Ectodermal cell (in vitro differentiated cells): ENCODE measurements around the gene TSR3.

ENCODE experiments used
- H3K27ac ChIP-seq: 2 replicates; pipeline ENCODE4 v1.7.0; 2013; ENCODE audit warnings: mild to moderate bottlenecking, low read depth, low read length; ENCODE audit not compliant: insufficient read depth, poor library complexity, severe bottlenecking
- H3K27me3 ChIP-seq: 2 replicates; pipeline ENCODE4 v1.7.0; 2013; ENCODE audit warnings: mild to moderate bottlenecking, low read length; ENCODE audit not compliant: insufficient read depth, control insufficient read depth, poor library complexity, severe bottlenecking
- H3K36me3 ChIP-seq: one replicate; pipeline ENCODE4 v1.7.0; 2013; ENCODE audit warnings: low read length; ENCODE audit not compliant: control insufficient read depth, insufficient read depth
- H3K4me1 ChIP-seq: one replicate; pipeline ENCODE4 v1.7.0; 2013; ENCODE audit warnings: low read length; ENCODE audit not compliant: control insufficient read depth, insufficient read depth
- H3K4me3 ChIP-seq: 2 replicates; pipeline ENCODE4 v1.7.0; 2013; ENCODE audit warnings: low read depth, low read length, control low read depth; ENCODE audit not compliant: insufficient read depth
- H3K9me3 ChIP-seq: 2 replicates; pipeline ENCODE4 v1.7.0; 2013; ENCODE audit warnings: mild to moderate bottlenecking, low read length, moderate library complexity; ENCODE audit not compliant: control insufficient read depth
- WGBS, 2 experiments: methylation state at CpG; one replicate each; pipeline ENCODE4 v1.1.7; 2013; ENCODE audit warnings: missing lambda C conversion rate in 2 of 2; 5-methylcytosine and 5-hydroxymethylcytosine counted together

Gene TSR3

GRCh38 chr16:1378087-1378803 is 26.6 kb upstream of the TSR3 start:
- peak overlapping the region; percentile 67 for H3K4me3 ChIP-seq
- H3K27me3 ChIP-seq = peaks cover 14% of the 10 kb centered on the region
- no peak overlapping the region for H3K27ac ChIP-seq
- H3K9me3 ChIP-seq = no peaks in the 10 kb centered on the region
- peaks cover 14% of the 10 kb centered on the region for H3K4me1 ChIP-seq
- H3K36me3 ChIP-seq = no peaks in the 10 kb centered on the region
- 70 to 72% methylated on average over 25 of the region's 25 CpGs for WGBS, 2 experiments

DNA sequence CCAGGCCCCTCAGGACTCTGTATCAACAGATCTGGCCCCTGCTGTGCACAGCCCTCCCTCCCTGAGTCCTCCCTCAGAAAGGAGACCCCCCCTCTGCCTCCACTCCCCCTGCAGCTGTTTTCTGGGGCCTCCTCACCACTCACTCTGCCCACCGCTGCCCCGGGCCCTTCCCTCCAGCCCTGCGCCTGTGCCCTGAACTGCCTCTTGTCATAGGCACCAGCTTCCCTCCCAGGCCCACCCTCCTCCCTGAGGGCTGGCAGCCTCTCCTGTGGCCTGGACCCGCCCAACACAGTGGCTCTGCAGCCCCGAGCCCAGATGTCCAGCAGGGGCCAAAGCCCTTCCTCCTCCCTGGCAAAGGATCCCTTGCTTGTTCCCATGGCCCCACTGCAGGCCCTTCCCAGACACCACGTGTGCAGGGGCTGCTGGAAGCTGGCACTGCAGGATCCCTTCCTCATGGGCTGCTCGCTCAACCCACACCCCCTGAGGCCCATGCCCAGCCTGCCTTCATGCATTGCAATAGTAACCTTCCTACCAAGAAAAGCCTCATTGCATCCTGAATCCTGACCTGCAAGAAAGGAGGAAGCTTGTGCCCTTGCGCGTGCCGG is 25.8 kb upstream of the TSR3 start:
- H3K27me3 ChIP-seq = peaks cover 14% of the 10 kb centered on the region
- no peak overlapping the region for H3K4me3 ChIP-seq
- no peak overlapping the region for H3K27ac ChIP-seq
- peaks cover 14% of the 10 kb centered on the region for H3K4me1 ChIP-seq
- no peaks in the 10 kb centered on the region for H3K9me3 ChIP-seq
- 86 to 87% methylated on average over 10 of the region's 10 CpGs for WGBS, 2 experiments
- H3K36me3 ChIP-seq = no peaks in the 10 kb centered on the region

GRCh38 chr16:1375741-1376410 is 24.2 kb upstream of the TSR3 start:
- Histone ChIP-seq H3K36me3 (no peaks in the 10 kb centered on the region), H3K27ac (no peak overlapping the region), H3K4me1 (peaks cover 14% of the 10 kb centered on the region), H3K9me3 (no peaks in the 10 kb centered on the region), H3K4me3 (no peak overlapping the region), H3K27me3 (peaks cover 14% of the 10 kb centered on the region)
- WGBS, 2 experiments = 92 to 95% methylated on average over 19 of the region's 19 CpGs

DNA sequence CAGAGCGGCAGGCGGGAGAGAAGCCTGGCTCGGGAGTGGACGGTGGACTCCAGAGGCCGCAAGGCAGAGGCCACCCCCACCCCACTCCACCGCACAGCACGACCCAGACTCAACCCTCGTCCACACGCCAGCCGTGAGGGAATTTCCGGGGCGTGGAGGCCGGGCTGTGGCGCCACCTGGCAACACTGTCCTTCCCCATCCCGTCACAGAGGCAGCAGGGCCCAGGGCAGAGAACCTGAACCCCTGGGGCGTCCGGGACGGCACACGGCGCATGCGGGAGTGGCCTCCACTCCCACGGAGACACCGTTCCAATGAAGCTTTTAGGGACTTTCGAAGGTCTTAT is 23.6 kb upstream of the TSR3 start:
- H3K27me3 ChIP-seq = peaks cover 14% of the 10 kb centered on the region
- no peaks in the 10 kb centered on the region for H3K36me3 ChIP-seq
- 94% methylated on average over 24 of the region's 24 CpGs for WGBS, 2 experiments
- peaks cover 14% of the 10 kb centered on the region for H3K4me1 ChIP-seq
- H3K4me3 ChIP-seq = no peak overlapping the region
- H3K27ac ChIP-seq = no peak overlapping the region
- H3K9me3 ChIP-seq = no peaks in the 10 kb centered on the region

GRCh38 chr16:1374418-1375297 is 23.0 kb upstream of the TSR3 start:
- Histone ChIP-seq H3K36me3 (no peaks in the 10 kb centered on the region), H3K27me3 (peaks cover 14% of the 10 kb centered on the region), H3K27ac (no peak overlapping the region), H3K9me3 (no peaks in the 10 kb centered on the region), H3K4me1 (peaks cover 14% of the 10 kb centered on the region), H3K4me3 (no peak overlapping the region)
- WGBS, 2 experiments = 94% methylated on average over 46 of the region's 46 CpGs

DNA sequence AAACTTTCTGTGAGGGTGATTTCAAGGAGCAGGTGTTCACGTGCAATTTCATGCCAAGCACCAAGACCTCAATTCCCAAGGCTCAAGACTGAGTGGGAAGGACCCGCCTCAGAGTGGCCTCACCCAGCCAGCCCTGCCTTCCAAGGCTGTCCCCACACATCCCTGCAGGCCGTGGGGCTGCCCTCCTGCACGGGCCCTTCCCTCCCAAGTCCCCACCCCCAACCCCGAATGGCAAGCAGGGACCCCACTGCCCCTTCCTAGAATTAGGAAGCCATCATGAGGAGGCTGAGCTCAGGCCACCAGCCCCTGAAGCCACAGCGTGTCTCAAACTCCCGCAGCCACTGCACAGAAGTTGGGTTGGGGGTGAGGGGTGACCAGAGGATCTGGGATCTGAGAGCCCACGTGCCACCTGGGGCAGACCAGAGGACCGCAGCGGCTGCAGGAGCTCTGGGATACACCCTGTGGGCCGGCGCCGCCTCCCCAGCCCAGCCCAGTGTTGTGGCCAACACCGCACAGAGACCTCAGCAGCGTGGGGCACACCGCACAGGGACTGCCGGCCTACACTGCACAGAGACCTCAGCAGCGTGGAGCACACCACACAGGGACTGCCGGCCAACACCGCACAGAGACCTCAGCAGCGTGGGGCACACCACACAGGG is 20.7 kb upstream of the TSR3 start:
- no peak overlapping the region for H3K4me3 ChIP-seq
- H3K36me3 ChIP-seq = no peaks in the 10 kb centered on the region
- no peak overlapping the region for H3K27ac ChIP-seq
- H3K4me1 ChIP-seq = peaks cover under 1% of the 10 kb centered on the region
- 94 to 96% methylated on average over 17 to 21 of the region's 21 CpGs for WGBS, 2 experiments
- H3K9me3 ChIP-seq = no peaks in the 10 kb centered on the region
- H3K27me3 ChIP-seq = no peaks in the 10 kb centered on the region

DNA sequence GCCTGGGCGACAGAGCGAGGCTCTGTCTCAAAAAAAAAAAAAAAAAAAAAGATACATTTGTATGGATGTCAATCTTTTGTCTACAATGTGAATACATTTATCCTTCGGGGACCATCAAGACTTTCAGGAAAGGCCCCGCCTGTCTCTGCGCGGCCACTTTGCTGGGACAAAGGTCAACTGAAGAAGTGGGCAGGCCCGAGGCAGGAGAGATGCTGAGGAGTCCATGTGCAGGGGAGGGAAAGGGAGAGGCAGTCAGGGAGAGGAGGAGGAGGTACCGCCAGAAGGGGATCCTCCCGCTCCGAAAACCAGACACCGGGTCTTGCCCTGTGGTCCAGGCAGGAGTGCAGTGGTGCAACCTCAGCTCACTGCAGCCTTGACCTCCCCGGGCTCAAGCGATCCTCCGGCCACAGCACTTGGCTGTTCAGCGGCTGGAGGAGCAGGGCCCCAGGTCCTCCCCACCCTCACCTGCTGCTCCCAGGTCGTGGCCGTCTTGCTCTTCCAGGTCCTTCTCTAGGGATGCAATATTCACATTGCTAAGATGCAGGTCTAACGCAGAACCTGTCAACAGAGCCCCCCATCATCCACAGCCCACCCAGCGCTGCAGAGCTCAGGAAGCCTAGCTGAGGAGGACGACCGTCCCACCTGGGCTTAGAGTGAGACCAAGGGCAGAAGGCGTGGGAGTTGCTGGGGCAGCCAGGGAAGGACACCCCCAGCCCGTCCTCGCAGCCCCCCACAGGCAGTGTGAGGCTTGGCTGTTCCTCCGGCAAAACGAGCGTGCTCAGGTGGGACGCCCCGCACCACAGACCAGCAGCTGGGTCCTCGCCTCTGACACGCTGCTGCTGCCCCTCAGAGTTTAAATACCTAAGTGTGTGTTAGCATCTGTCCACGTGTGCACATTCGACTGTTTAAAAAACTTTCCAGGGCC is 19.6 kb upstream of the TSR3 start:
- Histone ChIP-seq H3K4me1 (no peaks in the 10 kb centered on the region), H3K4me3 (no peak overlapping the region), H3K27me3 (no peaks in the 10 kb centered on the region), H3K27ac (no peak overlapping the region), H3K36me3 (peaks cover under 1% of the 10 kb centered on the region), H3K9me3 (no peaks in the 10 kb centered on the region)
- 94% methylated on average over 31 to 33 of the region's 33 CpGs for WGBS, 2 experiments

DNA sequence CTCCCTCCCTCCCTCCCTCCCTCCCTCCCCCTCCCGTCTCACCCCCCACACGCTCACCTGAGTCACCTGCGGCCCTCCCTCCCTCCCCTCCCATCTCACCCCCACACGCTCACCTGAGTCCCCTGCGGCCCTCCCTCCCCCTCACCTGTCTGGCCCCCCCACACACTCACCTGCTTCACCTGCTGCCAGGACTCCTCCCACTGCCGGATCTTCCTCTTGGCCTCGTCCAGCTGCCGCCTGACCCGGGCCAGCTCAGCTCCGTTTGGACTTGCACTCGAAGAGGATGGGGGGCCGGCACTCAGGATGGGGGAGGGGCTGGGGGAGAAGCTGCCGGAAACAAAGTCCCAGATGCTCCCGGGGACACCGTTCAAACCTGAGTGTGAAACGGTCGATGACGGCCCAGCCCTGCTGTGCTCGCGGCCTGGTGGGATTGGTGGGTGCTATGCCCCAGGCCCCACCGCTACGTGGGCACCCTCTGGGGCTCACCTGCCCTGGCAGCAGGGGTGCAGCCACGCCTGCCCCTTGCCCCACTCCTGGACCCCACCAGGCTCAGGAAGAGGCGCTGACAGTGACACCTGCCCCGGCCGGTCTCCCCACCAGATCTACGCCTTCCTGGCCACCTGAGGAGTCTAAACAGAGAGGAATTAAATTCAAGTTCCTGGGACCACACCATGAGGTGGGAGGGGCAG is 16.0 kb upstream of the TSR3 start:
- WGBS, 2 experiments = 95 to 96% methylated on average over 22 to 23 of the region's 27 CpGs
- peaks cover 7% of the 10 kb centered on the region for H3K36me3 ChIP-seq
- H3K27ac ChIP-seq = no peak overlapping the region
- no peaks in the 10 kb centered on the region for H3K27me3 ChIP-seq
- no peak overlapping the region for H3K4me3 ChIP-seq
- H3K9me3 ChIP-seq = no peaks in the 10 kb centered on the region
- no peaks in the 10 kb centered on the region for H3K4me1 ChIP-seq
